ENCODE results near the gene DGKG. TPM values are rescaled to one million over a fixed set of nuclear protein-coding genes. Genes with fewer than 3 reads are reported as not detected.

The DGKG gene
- total RNA-seq, 4 donors from 2014 or later, result 14.5 to 35.1 (median 20.3) TPM

GRCh38 chr3:186352369-186352768 lies 9.7 kb downstream of the DGKG start:
- intact Hi-C loops (cut with DNase I), result no loop called here
- WGBS, 2 donors, result 83 to 90% methylated on average over 4 of the region's 4 CpGs
- no peak overlapping the region for H3K4me3 ChIP-seq (replicated peaks in 1 of 3)
- H3K36me3 ChIP-seq, result no peaks in the 10 kb centered on the region
- no peaks in the 10 kb centered on the region for H3K9me3 ChIP-seq
- TF ChIP-seq POLR2A (IDR thresholded peaks at IDR 0.05) (no peak), CTCF (IDR thresholded peaks at IDR 0.05) (no peak)
- no peak for DNase-seq
- no peaks in the 10 kb centered on the region for H3K27me3 ChIP-seq
- no peaks in the 10 kb centered on the region for H3K4me1 ChIP-seq
- H3K27ac ChIP-seq, result no peak overlapping the region

- H3K4me1 ChIP-seq, result no peaks in the 10 kb centered on the region
- no peaks in the 10 kb centered on the region for H3K27me3 ChIP-seq
- intact Hi-C loops (cut with DNase I), result no loop called here
- no peak for DNase-seq
- TF ChIP-seq CTCF (IDR thresholded peaks at IDR 0.05) (no peak), POLR2A (IDR thresholded peaks at IDR 0.05) (no peak)
- 74 to 79% methylated on average over 5 of the region's 5 CpGs for WGBS, 2 donors
- no peaks in the 10 kb centered on the region for H3K9me3 ChIP-seq
- no peaks in the 10 kb centered on the region for H3K36me3 ChIP-seq
- H3K4me3 ChIP-seq (replicated peaks in 1 of 3), result no peak overlapping the region
- H3K27ac ChIP-seq, result no peak overlapping the region
Measured at GRCh38 chr3:186342197-186342596, 19.8 kb downstream of the DGKG start.

GRCh38 chr3:186340204-186340603 lies 21.8 kb downstream of the DGKG start:
- H3K27me3 ChIP-seq, result no peaks in the 10 kb centered on the region
- no peak for DNase-seq
- no peak overlapping the region for H3K27ac ChIP-seq
- H3K9me3 ChIP-seq, result no peaks in the 10 kb centered on the region
- no peak overlapping the region for H3K4me3 ChIP-seq (replicated peaks in 1 of 3)
- no peaks in the 10 kb centered on the region for H3K4me1 ChIP-seq
- intact Hi-C loops (cut with DNase I), result no loop called here
- H3K36me3 ChIP-seq, result no peaks in the 10 kb centered on the region
- TF ChIP-seq CTCF (IDR thresholded peaks at IDR 0.05) (no peak), POLR2A (IDR thresholded peaks at IDR 0.05) (no peak)

GRCh38 chr3:186339180-186339918 lies 22.7 kb downstream of the DGKG start:
- TF ChIP-seq CTCF (IDR thresholded peaks at IDR 0.05) (no peak), POLR2A (IDR thresholded peaks at IDR 0.05) (no peak)
- no peaks in the 10 kb centered on the region for H3K4me1 ChIP-seq
- intact Hi-C loops (cut with DNase I), result no loop called here
- 71 to 72% methylated on average over 4 of the region's 4 CpGs for WGBS, 2 donors
- H3K36me3 ChIP-seq, result no peaks in the 10 kb centered on the region
- DNase-seq, result no peak
- H3K9me3 ChIP-seq, result no peaks in the 10 kb centered on the region
- no peak overlapping the region for H3K27ac ChIP-seq
- no peaks in the 10 kb centered on the region for H3K27me3 ChIP-seq
- H3K4me3 ChIP-seq (replicated peaks in 1 of 3), result no peak overlapping the region

- no peak for DNase-seq
- no peaks in the 10 kb centered on the region for H3K4me1 ChIP-seq
- H3K9me3 ChIP-seq, result no peaks in the 10 kb centered on the region
- H3K4me3 ChIP-seq (replicated peaks in 1 of 3), result no peak overlapping the region
- intact Hi-C loops (cut with DNase I), result no loop called here
- TF ChIP-seq CTCF (IDR thresholded peaks at IDR 0.05) (no peak), POLR2A (IDR thresholded peaks at IDR 0.05) (no peak)
- no peaks in the 10 kb centered on the region for H3K27me3 ChIP-seq
- no peaks in the 10 kb centered on the region for H3K36me3 ChIP-seq
- no peak overlapping the region for H3K27ac ChIP-seq
Measured at GRCh38 chr3:186333256-186333655, 28.8 kb downstream of the DGKG start.
